Gastrocnemius medialis (tissue), 4 donors: ENCODE data around the gene SLC12A2. TPM values are rescaled to one million over a fixed set of nuclear protein-coding genes. Genes with fewer than 3 reads are reported as not detected.

Experiments
- ATAC-seq, 2 donors: fragments of 150-250 bp; one replicate each; pipeline ENCODE4 v1.9.1; 2016
- DNase-seq, 2 donors: peaks; one replicate each; pipeline ENCODE4 v3.0.0-alpha.2; 2019
- H3K27ac ChIP-seq, 4 donors: fragments of 200-600 bp; sonication (generic); 1 replicate in 1 of 4; 2 replicates in 3 of 4; pipeline ENCODE4 v1.5.1; 2016 to 2018; ENCODE audit warnings: mild to moderate bottlenecking in 2 of 4, moderate library complexity in 1 of 4
- H3K27me3 ChIP-seq, 3 donors: fragments of 200-600 bp; sonication (generic) in 2 of 3; 1 replicate in 1 of 3; 2 replicates in 2 of 3; pipeline versions ENCODE4 v1.5.1 to v1.6.0; 2016 to 2019; ENCODE audit warnings: mild to moderate bottlenecking in 1 of 3, moderate library complexity in 1 of 3
- H3K36me3 ChIP-seq, 2 donors: fragments of 200-600 bp; sonication (generic) in 1 of 2; one replicate each; pipeline ENCODE4 v1.5.1; 2017 to 2018
- H3K4me1 ChIP-seq, 2 donors: fragments of 200-600 bp; sonication (generic) in 1 of 2; one replicate each; pipeline ENCODE4 v1.5.1; 2016 to 2017; ENCODE audit warnings: mild to moderate bottlenecking in 2 of 2
- H3K4me3 ChIP-seq, 4 donors: fragments of 200-600 bp; sonication (generic) in 3 of 4; 1 replicate in 1 of 4; 2 replicates in 3 of 4; pipeline ENCODE4 v1.5.1; 2016 to 2019; ENCODE audit warnings: mild to moderate bottlenecking in 2 of 4
- H3K9me3 ChIP-seq, 3 donors: fragments of 200-600 bp; sonication (generic) in 2 of 3; 1 replicate in 1 of 3; 2 replicates in 2 of 3; pipeline ENCODE4 v1.5.1; 2016 to 2019
- CTCF ChIP-seq, 5 experiments: fragments of 450-650 bp in 3 of 5; fragments of 200-600 bp in 2 of 5; sonication (generic) in 2 of 5; IDR thresholded peaks in 4 of 5; conservative IDR thresholded peaks in 1 of 5; 1 replicate in 4 of 5; 2 replicates in 1 of 5; pipeline ENCODE4 v1.5.1; 2016 to 2019; ENCODE audit warnings: antibody characterized with exemption in 5 of 5, mild to moderate bottlenecking in 3 of 5, moderate library complexity in 3 of 5
- POLR2A ChIP-seq, 2 donors: fragments of 450-650 bp; IDR thresholded peaks; one replicate each; pipeline ENCODE4 v1.6.1; 2017; ENCODE audit warnings: antibody characterized with exemption in 2 of 2, mild to moderate bottlenecking in 2 of 2, moderate library complexity in 2 of 2
- in situ Hi-C, 4 donors: fragments of 200-750 bp; cut with MboI; loops; one replicate each; pipeline versions ENCODE4 v1.15.0 to v1.8.0; 2017; ENCODE audit warnings: low sequenced_read_pairs in 4 of 4
- intact Hi-C: fragments of 100-400 bp; cut with DNase I; formaldehyde crosslinking; loops from one replicate; pipeline ENCODE4 v1.15.1; 2023; ENCODE audit warnings: low total_unique reads
- total RNA-seq, 4 donors: library from RNA; depleted of rRNA; stranded (reverse); fragments of >200 nt; gene quantifications; one replicate each; pipeline versions ENCODE4 v1.1.0 to v1.2.3, GENCODE V29; 2016

The SLC12A2 gene
- total RNA-seq, 4 donors from 2014 or later = 11.6 to 21.0 (median 17.2) TPM

- Histone ChIP-seq H3K9me3 (no peaks in the 10 kb centered on the region), H3K27me3 (no peaks in the 10 kb centered on the region), H3K4me3 (no peak overlapping the region), H3K36me3 (no peaks in the 10 kb centered on the region), H3K4me1 (no peaks in the 10 kb centered on the region), H3K27ac (no peak overlapping the region)
- ATAC-seq (peak in 1 of 2 donors; percentile 42), DNase-seq (no peak)
- intact Hi-C loops (no loop called here), in situ Hi-C loops (no loop called here)
- TF ChIP-seq CTCF (IDR thresholded peaks at IDR 0.05 in 4 of 5, conservative IDR thresholded peaks at IDR 0.05 in 1 of 5) = no peak
- no peak for TF ChIP-seq POLR2A (IDR thresholded peaks at IDR 0.05)
These were observed 145.0 kb downstream of the SLC12A2 start for GRCh38 chr5:128228521-128228920.

GRCh38 chr5:128234928-128235641 lies 151.5 kb downstream of the SLC12A2 start:
- ATAC-seq (no peak), DNase-seq (no peak)
- intact Hi-C loops (no loop called here), in situ Hi-C loops (no loop called here)
- Histone ChIP-seq H3K27ac (no peak overlapping the region), H3K36me3 (no peaks in the 10 kb centered on the region), H3K27me3 (no peaks in the 10 kb centered on the region), H3K9me3 (no peaks in the 10 kb centered on the region), H3K4me3 (no peak overlapping the region), H3K4me1 (no peaks in the 10 kb centered on the region)
- TF ChIP-seq CTCF (IDR thresholded peaks at IDR 0.05 in 4 of 5, conservative IDR thresholded peaks at IDR 0.05 in 1 of 5) (no peak), POLR2A (IDR thresholded peaks at IDR 0.05) (no peak)

GRCh38 chr5:128236334-128236733 lies 152.8 kb downstream of the SLC12A2 start:
- TF ChIP-seq POLR2A (IDR thresholded peaks at IDR 0.05) (no peak), CTCF (IDR thresholded peaks at IDR 0.05 in 4 of 5, conservative IDR thresholded peaks at IDR 0.05 in 1 of 5) (no peak)
- Histone ChIP-seq H3K36me3 (no peaks in the 10 kb centered on the region), H3K27me3 (no peaks in the 10 kb centered on the region), H3K9me3 (no peaks in the 10 kb centered on the region), H3K4me3 (no peak overlapping the region), H3K4me1 (peaks cover 0 to 3% of the 10 kb centered on the region in 2 donors), H3K27ac (no peak overlapping the region)
- intact Hi-C loops (no loop called here), in situ Hi-C loops (no loop called here)
- DNase-seq (no peak), ATAC-seq (no peak)

GRCh38 chr5:128237000-128237399 lies 153.4 kb downstream of the SLC12A2 start:
- intact Hi-C loops (no loop called here), in situ Hi-C loops (no loop called here)
- Histone ChIP-seq H3K27me3 (no peaks in the 10 kb centered on the region), H3K4me1 (peaks cover 0 to 3% of the 10 kb centered on the region in 2 donors), H3K27ac (no peak overlapping the region), H3K4me3 (no peak overlapping the region), H3K9me3 (no peaks in the 10 kb centered on the region), H3K36me3 (no peaks in the 10 kb centered on the region)
- ATAC-seq = no peak
- no peak for DNase-seq
- no peak for TF ChIP-seq POLR2A (IDR thresholded peaks at IDR 0.05)
- TF ChIP-seq CTCF (IDR thresholded peaks at IDR 0.05 in 4 of 5, conservative IDR thresholded peaks at IDR 0.05 in 1 of 5) = no peak

GRCh38 chr5:128237546-128237945 lies 154.0 kb downstream of the SLC12A2 start:
- no peak for DNase-seq
- ATAC-seq = no peak
- H3K27ac ChIP-seq = no peak overlapping the region
- no peaks in the 10 kb centered on the region for H3K9me3 ChIP-seq
- intact Hi-C loops = no loop called here
- no peak overlapping the region for H3K4me3 ChIP-seq
- TF ChIP-seq POLR2A (IDR thresholded peaks at IDR 0.05) (no peak), CTCF (IDR thresholded peaks at IDR 0.05 in 4 of 5, conservative IDR thresholded peaks at IDR 0.05 in 1 of 5) (no peak)
- no peaks in the 10 kb centered on the region for H3K27me3 ChIP-seq
- H3K4me1 ChIP-seq = peaks cover 0 to 3% of the 10 kb centered on the region in 2 donors
- in situ Hi-C loops = no loop called here
- no peaks in the 10 kb centered on the region for H3K36me3 ChIP-seq
